Astrocyte (in vitro differentiated cells and primary cell): ENCODE measurements around the gene TGIF1.

Source experiments
- EZH2 ChIP-seq: IDR thresholded peaks from 2 replicates; pipeline ENCODE4 v1.6.1; 2012; ENCODE audit warnings: mild to moderate bottlenecking, low read length, inconsistent platforms; ENCODE audit not compliant: insufficient read depth
- TF ChIP-seq, protein P1 (sequence below): IDR thresholded peaks from 2 replicates; pipeline ENCODE4 v1.5.1; 2011; ENCODE audit warnings: low read depth, mild to moderate bottlenecking, inconsistent platforms, low read length, moderate library complexity; ENCODE audit not compliant: insufficient read depth

DNA sequence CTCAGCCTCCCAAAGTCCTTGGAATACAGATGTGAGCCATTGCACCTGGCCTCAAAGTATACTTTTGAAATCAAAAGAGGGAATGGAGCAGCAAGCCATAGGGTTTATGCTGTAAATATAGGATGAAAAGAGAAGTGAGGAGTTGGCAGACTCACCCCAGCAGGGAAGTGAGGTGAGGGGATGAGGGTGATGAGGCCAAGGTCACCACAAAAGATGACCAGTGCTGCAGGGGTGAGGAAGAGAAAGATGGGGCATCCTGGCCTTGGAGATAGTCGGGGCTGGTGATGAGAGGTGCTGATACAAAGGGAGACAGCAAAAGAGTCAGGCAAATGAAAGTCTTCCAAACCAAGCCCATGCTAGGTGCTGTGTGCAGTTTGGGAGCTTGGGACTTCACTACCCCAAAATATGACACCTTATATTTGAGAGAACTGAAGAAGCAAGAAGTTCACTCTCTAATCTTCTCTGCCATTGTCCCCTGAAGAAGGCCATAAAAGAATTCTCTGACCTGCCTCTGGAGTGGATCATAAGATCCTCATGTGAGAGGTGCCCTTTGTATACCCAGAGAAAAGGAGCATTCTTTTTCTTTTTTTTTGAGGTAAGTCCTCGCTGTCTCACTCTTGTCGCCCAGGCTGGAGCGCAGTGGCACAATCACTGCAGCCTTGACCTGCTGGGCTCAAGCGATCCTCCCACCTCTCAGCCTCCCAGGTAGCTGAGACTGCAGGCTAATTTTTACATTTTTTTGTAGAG lies 31.0 kb downstream of the TGIF1 start:
- no peak for TF ChIP-seq EZH2
- TF ChIP-seq, protein P1, sequence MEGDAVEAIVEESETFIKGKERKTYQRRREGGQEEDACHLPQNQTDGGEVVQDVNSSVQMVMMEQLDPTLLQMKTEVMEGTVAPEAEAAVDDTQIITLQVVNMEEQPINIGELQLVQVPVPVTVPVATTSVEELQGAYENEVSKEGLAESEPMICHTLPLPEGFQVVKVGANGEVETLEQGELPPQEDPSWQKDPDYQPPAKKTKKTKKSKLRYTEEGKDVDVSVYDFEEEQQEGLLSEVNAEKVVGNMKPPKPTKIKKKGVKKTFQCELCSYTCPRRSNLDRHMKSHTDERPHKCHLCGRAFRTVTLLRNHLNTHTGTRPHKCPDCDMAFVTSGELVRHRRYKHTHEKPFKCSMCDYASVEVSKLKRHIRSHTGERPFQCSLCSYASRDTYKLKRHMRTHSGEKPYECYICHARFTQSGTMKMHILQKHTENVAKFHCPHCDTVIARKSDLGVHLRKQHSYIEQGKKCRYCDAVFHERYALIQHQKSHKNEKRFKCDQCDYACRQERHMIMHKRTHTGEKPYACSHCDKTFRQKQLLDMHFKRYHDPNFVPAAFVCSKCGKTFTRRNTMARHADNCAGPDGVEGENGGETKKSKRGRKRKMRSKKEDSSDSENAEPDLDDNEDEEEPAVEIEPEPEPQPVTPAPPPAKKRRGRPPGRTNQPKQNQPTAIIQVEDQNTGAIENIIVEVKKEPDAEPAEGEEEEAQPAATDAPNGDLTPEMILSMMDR: no peak
